HG02885 (cell line): ENCODE measurements around the gene ZC3HAV1.
"Not testable (repeated sequence)": the region's sequence is repeated elsewhere in the genome, so short reads cannot be mapped to it uniquely, and the experiment has no call there.

Experiments
- ATAC-seq: cut with Tn5 transposase; IDR thresholded peaks from one replicate; pipeline ENCODE4 v1.9.1; 2021; ENCODE audit warnings: mild to moderate bottlenecking; ENCODE audit not compliant: unreplicated experiment, poor library complexity

Gene ZC3HAV1

DNA sequence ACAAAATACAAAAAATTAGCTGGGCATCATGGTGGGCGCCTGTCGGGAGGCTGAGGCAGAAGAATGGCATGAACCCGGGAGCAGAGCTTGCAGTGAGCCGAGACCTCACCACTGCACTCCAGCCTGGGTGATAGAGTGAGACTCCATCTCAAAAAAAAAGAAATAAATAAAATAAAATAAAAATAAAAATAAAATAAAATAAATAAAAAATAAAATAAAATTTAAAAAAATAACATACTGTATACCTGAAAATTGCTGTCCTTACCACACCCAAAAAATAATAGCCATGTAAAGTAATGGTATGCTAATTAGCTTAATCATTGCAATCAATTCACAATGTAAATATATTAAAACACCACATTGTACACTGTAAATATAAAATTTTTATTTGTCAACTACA lies 77.0 kb downstream of the ZC3HAV1 start:
- no peak for ATAC-seq

DNA sequence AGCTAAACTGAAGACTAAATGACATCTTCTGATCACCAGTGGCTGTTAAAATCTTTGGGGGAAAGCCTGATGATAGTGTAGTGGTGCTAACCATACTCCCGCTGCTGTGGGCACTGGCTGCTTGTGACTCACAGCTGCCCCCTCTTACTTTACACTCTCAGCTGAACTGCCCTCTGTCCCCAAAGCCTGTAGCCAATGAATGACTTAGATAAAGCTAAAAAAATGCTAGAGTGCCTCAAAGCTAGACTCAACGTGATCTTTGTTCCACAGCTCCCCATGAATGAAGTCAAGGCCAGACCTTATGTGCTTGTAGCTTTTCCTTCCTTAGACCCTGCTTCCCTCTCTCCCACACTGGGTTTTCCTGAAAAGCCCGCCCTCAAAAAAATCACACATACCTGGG lies 80.2 kb downstream of the ZC3HAV1 start:
- no peak for ATAC-seq

DNA sequence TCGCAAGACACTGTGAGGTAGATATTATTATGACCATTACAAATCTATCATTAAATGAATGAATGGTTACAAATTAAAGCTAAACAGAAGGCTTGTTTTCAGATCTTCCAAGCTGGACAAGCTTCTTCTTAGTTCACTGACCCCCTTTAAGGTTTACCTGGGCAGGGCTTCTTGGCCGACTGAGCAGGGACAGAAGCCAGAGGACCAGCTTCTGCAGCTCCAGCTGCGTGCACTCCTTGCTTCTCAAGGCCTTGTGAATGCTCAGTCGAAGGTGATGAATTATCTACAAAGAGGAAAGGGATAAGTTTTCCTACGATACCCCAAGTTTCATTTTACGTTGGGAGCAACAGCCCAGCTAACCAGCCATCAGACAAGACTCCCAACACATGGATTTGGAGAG lies 83.0 kb downstream of the ZC3HAV1 start:
- no peak for ATAC-seq

DNA sequence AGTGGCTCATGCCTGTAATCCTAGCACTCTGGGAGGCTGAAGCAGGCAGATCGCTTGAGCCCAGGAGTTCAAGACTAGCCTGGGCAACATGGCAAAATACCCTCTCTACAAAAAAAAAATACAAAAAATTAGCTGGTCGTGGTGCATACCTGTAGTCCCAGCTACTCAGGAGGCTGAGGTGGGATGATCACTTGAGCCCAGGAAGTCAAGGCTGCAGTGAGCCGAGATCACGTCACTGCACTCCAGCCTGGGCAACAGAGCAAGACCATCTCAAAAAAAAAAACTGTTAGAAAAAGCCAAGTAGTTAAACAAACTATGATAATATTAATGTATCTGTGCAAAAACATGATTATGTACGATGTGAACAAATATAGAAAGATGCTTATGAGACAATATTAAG lies 83.7 kb downstream of the ZC3HAV1 start:
- not testable (repeated sequence) for ATAC-seq

DNA sequence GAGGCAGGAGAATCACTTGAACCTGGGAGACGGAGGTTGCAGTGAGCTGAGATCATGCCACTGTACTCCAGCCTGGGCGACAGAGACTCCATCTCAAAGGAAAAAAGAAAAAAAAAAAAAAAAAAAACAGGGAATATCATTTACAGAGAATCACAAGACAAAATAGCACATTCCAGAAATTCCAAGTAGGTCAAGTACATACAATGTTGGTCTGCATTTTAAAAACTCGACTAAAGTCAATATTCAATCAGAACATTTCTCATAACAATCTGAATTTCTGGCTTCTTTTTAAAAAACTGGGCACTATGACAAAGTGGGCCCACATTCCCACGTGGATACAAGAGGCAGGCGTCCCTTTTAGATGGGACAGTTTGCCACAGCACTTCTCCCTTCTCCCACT lies 86.4 kb downstream of the ZC3HAV1 start:
- no peak for ATAC-seq

DNA sequence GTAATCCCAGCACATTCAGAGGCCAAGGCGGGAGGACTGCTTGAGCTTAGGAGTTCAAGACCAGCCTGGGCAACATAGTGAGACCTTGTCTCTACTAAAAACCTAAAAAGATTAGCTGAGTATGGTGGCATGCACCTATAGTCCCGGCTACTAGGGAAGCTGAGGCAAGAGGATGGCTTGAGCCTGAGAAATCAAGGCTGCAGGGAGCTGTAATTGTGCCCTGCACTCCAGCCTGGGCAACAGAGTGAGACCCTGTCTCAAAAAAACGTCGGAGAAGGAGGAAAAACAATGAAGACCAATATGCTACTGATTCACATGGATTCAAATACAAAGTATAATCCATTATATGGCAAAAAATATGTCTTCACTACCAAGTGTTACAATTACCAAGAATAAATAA lies 87.2 kb downstream of the ZC3HAV1 start:
- ATAC-seq: no peak

DNA sequence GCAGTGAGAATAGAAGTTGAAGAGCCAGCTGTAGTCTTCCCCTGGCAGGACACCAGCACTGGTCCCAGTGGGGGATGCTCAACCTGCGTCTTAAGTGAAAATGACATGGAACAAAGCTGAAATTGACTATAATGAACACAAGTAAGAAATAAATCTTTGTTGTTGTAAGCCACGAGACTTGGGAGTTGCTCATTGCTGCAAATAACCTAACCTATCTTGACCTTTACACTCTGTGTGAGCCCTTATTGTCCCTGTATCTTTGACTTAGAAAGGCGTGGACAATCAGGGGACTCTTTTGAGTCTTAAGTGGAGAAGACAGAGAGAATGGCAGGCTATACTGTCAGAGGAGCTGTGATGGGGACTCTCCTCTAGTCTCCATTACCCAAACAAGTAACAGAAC lies 90.6 kb downstream of the ZC3HAV1 start:
- no peak for ATAC-seq

DNA sequence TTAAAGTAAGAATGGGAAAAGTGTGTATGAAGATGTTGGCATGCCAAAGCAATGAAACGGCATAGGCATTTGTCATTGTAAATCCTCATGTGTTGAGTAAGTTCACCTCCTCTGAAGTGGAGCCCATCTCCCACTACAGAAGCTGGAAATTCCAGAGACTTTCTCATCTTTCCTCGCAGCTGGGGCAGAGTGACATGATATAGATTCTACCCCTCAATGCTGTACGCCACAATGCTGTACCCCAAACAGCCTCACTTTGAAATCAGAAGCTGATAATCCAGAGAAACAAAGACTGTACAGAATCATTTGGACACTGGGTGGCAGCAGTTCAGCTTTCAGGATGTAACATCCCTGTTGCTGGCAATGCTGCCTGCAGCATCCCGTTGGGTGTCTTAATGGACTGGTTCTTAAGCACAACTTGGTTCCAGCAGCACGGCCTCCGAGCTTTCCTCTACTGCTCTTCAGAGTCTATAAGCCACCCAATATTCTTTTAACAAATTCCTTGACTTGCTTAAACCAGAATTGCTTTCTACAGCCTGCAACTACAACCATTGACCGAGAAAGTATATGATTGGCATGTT lies 92.5 kb downstream of the ZC3HAV1 start:
- ATAC-seq: peak; percentile 81

DNA sequence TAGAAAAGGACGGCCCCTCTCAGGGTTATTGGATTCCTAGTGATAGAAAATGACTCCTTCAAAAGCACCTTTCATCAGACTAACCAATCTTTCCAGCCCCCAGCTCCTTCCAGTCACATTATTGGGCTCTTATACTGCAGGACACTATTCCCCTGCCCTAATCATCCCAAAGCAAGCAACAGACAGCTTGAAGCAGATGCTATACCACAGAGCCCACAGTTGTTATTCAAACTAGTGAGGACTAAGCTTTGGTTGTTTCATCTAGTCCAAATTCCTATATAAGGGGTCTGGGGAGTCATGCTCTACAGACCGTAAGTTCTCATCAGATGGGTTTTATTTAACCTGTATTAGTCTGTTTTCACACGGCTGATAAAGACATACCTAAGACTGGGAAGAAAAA lies 98.1 kb downstream of the ZC3HAV1 start:
- no peak for ATAC-seq

DNA sequence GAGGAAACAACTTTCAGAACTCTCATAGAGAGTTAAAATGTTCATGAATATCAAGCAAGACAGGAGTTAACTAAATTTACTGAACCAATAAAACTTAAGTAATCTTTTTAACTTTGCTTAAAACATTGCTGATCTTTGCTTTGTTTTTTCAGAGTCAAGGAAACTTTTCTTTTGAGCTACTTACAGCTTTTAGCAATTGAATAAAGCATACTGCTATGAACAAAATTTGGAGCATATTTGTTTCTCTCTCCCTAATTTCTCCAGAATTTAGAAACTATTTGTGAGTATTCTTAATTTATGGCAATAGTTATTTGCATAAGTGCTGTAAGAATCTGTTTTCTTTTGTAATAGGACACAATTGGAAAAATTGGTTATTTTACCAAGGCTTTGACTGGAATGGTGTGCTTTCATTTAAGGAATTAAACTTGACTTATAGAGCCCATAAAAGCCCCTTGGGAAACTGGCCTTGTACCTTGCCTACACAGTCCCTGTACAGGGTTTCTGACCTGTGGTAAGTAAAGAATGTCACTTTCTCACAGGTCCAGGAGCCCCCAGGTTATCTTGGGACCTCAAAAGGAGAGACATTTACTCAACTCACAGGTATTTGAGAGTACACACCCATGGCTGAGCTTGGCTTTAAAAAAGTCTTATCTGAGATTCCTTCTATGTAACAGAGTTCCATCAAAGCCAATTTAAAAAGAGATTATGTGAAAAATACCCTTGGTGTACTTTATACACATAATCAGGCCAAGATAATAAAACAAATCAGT lies 105.0 kb downstream of the ZC3HAV1 start:
- ATAC-seq: no peak

DNA sequence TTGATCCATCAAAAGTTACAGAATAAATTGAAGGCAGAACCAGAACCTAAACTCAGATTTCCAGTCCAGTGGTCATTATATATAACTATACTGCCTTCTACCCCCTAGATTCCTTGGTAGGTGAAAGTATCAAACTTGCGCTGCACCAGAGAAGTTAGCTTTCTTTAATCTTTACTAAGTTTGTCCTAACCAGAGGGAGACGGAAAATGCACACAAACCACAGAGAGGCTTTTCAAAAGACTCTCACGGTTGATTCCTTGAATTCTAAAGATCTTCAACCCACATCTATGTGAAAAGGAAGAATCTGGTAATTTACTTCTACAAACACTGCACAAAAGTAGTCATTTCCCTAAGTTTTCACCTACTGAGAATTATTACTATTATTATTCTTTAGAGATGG lies 110.1 kb downstream of the ZC3HAV1 start:
- no peak for ATAC-seq
